NCI-H345 treated with DMSO at 0.1 percent for 48 hours (cell line): ENCODE results near the gene PACS1.
"Not testable (repeated sequence)": the region's sequence is repeated elsewhere in the genome, so short reads cannot be mapped to it uniquely, and the experiment has no call there.

Experiments used
- DNase-seq: peaks from one replicate; lab custom pipeline; 2025; ENCODE audit not compliant: unreplicated experiment; lab: John Stamatoyannopoulos, UW

Gene PACS1

DNA sequence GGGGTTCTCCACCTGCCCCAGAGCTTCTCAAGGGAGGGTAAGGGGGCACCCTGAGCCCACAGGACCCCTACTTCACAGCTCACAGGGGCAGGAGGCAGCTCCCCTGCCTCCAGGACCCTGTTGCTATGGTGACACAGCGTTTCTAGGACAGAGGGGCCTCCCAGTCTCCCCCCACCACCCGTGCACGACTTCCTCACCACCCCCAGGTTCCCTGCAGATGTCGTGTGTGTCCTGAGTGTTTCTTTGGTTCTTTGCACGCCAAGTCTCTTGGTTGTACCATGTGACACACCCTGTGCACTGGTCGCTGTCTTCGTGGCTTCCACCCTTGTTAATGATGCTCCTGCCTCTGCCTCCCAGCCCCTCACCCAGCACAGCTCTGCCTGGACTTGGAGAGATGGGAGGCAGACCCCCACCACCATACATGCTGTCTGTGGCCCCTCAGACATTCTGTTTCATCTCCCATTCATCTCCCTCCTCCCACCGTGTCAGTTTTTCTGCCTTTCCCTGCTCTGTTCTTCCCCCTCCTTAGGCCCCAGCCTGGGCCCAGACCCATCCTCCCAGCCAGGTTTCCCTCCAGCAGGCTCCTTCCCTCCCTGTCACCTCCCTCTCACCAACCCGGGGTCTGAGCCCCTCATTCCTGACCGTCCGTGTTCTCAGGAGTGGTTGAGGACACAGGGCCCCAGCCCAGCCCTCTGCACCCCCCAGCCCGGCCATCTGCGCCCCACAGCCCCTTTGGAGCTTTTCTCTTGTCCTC is 173.9 kb downstream of the PACS1 start:
- DNase-seq = no peak

DNA sequence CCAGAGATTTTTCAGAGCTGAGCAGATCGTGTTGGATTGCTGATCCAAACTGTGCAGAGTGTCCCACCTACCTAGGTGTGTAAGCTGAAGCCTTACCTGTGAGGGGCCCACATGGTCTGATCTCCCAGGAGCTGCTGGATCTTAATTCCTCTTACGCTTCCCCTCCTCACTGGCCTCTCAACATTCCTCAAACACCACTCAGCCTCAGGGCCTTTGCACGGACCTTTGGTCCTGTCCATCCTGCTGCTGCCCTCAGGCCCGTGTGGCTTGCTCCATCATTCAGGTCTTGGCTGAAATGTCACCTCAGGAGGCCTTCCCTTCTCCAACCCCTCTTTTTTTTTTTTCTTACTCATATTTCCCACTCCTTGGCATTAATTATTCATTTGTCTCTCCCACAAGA is 177.2 kb downstream of the PACS1 start:
- no peak for DNase-seq

DNA sequence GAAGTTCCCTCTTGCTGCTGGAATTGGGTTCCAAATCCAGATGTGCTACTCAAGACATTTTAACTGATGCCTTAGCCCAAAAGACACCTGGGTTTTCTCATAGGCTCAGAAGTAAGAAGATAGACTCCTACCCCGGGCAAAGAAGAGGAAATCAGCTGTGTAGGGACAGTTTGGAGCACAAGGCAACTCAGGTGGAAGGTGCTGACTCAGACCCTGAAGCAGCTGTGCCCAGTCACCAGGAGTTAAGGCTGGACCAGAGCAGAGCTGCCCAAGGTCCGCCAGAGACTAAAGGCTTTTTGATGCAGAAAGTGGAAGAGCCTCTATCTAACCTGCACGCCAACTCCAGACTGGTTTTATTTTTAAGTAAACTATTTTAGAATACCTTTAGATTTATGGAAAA is 177.7 kb downstream of the PACS1 start:
- DNase-seq = no peak

DNA sequence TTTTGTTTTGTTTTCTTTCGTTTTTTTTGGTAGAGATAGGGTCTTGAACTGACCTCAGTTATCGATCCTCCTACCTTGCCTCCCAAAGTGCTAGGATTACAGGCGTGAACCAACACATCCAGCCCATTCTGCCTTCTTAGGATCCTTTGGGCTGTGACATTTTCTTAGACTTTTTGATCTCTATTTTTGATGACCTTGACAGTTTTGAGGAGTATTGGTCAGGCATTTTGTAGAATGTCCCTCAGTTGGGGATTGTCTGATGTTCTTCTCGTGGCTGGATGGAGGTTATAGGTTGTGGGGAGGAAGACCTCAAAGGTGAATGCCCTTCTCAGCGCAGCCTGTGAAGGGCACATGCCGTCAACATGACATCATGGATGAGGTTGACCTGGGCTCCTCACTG is 178.8 kb downstream of the PACS1 start:
- DNase-seq = no peak

DNA sequence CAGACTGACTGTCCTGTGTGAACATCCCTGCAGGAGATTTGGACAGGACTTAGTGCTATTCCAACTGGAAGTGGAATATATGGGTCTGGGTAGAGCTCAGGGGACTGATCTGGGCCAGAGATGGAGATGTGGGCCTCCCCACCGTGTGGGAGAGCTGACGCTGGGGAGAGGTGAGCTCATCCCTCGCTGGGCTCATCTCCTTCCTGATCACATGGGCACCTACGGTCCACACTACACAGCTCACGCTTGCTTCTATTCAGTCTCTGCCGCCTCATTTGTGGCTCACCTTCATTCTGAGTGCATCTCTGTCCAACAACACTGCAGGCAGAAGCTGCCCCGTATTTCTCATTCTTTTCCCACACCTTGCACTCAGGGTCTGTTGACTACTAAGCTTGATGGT is 181.7 kb downstream of the PACS1 start:
- DNase-seq = no peak

DNA sequence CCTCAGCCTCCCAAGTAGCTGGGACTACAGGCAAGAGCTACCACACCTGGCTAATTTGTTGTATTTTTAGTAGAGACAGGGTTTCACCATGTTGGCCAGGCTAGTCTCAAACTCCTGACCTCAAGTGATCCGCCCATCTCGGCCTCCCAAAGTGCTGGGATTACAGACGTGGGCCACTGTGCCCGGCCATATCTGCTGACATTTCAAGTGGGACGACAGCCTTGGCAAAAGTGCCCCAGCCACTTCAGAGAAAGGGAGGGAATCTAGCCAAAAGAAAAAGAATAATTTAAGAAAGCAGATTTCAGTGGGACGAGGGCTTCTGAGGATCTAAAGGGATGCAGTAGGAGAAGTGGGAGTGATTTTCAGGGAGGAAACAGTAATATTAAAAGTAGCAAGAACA is 183.0 kb downstream of the PACS1 start:
- DNase-seq = not testable (repeated sequence)

DNA sequence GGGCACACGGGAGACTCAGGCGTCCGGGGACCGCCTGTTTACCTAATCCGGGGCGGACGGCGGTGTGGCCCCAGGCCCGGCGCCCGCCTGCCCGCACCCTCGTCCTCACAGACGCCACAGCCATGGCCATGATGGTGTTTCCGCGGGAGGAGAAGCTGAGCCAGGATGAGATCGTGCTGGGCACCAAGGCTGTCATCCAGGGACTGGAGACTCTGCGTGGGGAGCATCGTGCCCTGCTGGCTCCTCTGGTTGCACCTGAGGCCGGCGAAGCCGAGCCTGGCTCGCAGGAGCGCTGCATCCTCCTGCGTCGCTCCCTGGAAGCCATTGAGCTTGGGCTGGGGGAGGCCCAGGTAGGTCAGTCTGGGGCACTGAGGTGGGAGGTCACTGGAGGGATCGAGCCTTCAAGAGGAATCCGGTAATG is 188.4 kb downstream of the PACS1 start:
- no peak for DNase-seq

DNA sequence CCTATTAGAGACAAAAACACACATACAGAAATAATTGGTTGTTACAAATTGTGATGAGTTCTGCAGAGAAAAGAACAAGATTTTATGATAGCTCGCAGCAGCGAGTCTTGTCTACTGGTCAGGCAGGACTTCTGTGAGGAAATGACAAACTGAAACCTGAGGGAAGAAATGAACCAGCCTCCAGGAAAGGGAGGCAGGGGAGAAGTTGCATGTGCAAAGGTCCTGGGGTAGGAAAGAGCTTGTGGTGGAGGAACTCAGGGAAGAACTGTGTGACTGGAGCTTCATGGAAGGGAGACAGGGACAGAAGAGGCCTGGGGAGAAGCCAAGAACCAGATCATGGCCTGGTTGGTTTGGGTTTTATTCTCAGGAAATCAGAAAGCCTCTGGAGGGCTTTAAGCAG is 189.2 kb downstream of the PACS1 start:
- DNase-seq = no peak

DNA sequence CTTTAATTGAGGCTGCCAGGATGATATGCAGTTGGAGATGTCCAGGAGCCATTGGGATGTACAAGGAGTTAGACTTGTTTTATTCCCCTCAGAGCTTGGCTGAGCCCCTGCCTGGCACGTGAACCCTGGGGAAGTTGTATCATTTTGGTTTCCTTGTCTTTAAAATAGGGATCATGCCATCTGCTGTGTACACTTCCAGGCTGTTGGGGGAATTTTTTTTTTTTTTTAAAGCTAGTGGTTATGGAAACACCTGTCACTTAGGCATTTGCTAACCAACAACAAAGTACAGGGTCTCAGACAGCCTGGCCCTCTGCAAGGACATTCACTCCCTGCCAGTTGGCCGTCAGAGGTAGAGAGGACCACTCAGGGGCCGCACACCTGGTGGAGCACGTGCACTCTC is 189.9 kb downstream of the PACS1 start:
- DNase-seq = no peak

DNA sequence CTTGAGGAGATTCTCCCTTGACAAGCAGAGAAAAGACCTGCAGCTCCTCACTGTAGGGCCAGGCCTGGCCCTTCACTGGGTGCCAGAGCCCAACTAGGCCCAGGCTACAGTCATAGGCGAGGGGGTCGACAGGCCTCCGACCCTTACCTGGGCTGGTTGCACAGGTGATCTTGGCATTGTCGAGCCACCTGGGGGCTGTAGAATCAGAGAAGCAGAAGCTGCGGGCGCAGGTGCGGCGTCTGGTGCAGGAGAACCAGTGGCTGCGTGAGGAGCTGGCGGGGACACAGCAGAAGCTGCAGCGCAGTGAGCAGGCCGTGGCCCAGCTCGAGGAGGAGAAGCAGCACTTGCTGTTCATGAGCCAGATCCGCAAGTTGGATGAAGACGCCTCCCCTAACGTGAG is 191.5 kb downstream of the PACS1 start:
- no peak for DNase-seq

DNA sequence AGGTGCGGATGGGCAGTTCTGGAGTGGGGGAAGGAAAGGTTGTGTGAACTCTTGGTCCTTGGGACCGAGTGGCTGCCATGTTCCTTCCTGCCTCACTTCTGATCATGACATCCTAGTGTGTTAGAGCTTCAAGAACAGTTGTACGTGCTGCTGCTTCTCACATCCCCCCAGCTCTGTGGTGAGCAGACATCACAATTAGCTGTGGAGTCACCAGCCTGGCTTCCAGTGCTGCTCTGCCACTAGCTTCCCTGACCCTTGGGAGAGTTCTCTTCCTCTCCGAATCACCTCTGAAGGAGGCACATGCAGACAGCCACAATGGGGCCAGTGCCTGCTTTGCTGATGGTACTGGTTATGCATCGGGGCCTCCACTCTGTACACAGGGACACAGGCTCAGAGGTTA is 192.1 kb downstream of the PACS1 start:
- DNase-seq = no peak

DNA sequence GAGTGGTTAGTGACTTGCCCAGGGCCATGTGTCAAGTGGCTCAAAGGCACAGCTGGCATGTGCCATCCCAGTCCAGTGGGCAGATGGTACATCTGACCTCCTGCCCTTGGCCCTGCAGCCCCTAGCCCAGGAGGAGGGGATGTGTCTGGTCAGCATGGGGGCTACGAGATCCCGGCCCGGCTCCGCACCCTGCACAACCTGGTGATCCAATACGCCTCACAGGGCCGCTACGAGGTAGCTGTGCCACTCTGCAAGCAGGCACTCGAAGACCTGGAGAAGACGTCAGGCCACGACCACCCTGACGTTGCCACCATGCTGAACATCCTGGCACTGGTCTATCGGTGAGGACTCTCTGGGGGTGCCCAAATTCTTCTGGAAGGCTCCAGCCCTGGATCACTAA is 192.6 kb downstream of the PACS1 start:
- DNase-seq = no peak

DNA sequence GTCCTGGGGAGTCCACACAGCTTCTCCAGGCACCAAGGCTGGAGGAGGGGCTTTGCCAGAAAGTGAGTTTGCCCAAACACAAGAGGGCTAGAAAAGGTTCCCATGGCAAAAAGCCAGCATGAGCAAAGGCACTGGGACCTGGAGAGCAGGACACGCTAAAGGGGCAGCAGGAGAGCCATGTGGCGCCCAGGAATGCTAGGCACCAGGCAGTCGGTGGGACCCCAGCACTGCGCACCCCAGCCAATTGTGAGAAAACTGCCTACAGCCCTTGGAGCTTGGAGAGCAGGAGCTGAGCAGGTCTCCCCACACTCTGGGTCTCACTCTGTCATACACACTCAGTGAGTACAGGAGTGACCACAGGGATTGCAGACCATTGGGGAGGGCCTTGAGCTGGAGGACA is 193.2 kb downstream of the PACS1 start:
- DNase-seq = no peak

DNA sequence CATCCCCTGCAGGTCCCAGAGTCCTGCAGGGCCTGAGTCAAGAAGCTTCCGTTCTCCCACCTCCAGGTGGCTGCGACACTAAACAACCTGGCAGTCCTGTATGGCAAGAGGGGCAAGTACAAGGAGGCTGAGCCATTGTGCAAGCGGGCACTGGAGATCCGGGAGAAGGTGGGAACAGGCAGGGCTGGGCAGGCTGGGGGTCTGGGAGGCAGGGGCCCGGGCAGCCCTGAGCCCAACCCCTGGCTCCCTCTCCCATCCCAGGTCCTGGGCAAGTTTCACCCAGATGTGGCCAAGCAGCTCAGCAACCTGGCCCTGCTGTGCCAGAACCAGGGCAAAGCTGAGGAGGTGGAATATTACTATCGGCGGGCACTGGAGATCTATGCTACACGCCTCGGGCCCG is 193.7 kb downstream of the PACS1 start:
- no peak for DNase-seq

DNA sequence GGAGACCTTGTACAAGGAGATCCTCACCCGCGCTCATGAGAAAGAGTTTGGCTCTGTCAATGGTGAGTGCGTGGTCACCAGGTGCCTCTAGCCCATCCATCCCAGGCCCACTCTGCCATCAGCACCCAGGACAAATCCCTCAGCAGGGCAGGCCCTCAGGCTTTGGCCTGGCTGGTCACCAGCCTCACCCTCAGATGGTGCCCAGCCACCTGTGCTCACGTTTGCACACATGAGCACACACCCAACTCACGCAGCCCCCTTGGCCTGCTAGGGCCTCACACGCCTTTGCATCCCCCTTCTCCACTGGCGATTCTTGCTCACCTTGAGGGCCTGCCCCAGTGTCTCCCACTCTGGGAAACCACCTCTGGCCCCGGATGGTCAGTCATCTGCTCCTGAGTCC is 194.3 kb downstream of the PACS1 start:
- DNase-seq = no peak

DNA sequence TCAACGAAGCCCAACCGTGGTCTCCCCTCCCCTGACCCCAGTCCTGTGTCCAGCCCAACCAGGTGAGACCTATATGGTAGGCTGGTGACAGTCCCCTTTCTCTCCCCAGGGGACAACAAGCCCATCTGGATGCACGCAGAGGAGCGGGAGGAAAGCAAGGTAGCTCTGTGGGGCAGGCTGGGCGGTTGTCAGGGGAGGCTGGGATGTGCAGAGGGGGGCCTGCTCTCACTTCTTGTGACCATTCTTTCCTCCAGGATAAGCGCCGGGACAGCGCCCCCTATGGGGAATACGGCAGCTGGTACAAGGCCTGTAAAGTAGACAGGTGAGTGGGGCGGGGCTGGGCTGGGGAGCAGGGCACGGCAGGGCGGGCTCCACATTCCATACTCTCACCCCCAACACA is 194.8 kb downstream of the PACS1 start:
- no peak for DNase-seq

DNA sequence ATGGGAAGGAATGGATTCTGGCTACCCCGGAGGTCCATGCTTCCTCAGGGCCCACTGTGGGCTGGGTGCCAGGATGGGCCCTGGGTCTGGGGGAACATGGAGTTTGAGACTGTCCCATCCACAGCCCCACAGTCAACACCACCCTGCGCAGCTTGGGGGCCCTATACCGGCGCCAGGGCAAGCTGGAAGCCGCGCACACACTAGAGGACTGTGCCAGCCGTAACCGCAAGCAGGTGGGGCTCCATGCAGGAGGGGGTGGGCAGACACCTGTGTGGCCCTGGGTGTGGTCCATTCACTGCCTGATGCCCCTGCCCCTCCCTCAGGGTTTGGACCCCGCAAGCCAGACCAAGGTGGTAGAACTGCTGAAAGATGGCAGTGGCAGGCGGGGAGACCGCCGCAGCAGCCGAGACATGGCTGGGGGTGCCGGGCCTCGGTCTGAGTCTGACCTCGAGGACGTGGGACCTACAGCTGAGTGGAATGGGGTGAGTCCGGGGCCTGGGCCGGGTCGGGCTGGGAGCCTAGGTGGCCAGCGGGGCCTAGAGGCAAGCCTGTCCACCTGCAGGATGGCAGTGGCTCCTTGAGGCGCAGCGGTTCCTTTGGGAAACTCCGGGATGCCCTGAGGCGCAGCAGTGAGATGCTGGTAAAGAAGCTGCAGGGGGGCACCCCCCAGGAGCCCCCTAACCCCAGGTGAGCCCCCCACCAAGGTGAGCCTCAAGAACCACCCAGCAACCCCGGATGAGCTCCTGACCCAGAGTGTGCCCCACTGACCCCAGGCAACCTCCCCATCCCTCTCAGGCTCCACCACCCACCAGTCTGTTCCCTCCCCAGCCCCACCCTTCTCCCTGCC is 195.7 kb downstream of the PACS1 start:
- no peak for DNase-seq

DNA sequence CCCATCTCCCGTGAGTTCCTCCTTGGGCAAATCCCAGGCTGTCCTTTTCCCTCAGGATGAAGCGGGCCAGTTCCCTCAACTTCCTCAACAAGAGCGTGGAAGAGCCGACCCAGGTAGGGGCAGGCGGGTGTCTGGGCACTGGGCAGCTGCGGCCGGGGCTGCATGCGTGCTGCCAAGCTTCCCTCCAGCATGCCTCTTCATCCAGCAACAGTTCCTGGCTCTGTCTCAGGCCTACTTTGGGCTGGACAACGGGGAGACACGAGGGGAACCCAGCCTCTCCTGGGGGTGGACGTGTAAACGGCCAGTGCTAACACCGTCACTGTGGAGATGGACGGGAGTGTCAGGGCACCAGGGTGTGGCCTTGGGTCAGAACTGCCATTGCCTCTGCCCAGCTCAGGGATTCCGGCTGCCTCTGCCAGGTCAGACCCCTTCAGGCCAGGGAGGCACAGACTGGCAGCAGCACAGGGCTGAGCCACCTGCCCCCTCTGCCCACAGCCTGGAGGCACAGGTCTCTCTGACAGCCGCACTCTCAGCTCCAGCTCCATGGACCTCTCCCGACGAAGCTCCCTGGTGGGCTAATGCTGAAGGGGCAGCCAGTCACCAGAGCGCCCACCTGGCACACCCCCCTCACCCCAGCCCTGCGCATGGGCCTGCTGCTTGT is 196.4 kb downstream of the PACS1 start:
- DNase-seq = no peak

DNA sequence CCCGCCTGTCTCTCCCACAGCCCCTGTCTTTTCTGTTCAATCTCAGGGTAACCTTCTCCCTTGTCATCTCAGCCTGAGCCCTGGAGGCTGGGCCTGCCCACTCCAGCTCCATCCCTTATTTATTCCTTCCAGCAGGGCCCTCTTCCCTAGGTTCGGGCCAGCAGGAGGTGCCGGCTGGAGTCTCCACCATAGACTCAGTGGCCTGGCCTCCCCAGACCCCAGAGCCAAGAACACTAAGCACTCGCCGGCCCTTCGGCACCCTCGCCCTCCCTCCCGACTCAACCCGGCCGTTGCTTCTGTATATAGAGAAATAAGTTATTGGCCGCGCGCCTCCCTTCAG is 196.9 kb downstream of the PACS1 start:
- no peak for DNase-seq

DNA sequence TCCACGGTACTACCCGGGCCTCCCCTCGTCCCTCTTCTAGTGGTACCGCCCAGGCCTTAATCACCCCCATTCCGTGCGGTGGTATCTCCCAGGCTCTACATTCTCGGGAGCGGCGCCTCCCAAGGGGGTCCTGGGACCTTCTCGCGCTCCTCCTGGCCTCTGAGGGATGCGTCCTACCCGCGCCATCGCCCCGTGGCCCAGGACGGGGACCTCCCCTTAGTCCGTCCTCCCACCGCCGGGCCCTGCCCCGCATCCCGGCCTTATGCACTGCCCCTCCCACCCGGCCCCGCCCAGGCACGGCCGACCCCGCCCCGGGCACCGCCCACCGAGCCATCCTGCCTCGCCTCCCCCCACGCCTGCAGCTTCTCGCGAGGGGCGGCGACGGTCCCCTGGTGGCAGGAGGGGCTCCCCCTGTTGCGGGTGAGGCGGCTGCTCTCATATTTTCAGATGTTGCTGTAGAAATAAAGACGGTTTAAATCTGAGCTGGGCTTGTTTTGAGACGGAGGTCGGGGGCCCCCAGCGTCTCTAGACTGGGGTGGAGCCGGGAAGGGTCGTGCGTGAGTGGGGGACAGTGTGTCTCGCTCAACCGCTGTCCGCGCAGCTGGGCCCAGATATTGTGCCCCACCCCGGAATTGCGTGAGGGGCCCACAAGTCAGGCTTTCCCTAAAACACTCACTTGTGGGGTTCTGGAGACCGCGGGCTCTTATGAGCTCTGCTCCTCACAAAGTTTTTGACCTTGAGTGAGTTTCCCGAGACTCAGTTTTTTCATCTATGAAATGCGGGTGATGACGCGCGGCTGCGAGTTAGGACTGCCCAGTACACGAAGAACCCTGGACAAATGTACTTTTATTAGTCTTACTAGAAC is 197.5 kb downstream of the PACS1 start:
- peak; percentile 42 for DNase-seq

DNA sequence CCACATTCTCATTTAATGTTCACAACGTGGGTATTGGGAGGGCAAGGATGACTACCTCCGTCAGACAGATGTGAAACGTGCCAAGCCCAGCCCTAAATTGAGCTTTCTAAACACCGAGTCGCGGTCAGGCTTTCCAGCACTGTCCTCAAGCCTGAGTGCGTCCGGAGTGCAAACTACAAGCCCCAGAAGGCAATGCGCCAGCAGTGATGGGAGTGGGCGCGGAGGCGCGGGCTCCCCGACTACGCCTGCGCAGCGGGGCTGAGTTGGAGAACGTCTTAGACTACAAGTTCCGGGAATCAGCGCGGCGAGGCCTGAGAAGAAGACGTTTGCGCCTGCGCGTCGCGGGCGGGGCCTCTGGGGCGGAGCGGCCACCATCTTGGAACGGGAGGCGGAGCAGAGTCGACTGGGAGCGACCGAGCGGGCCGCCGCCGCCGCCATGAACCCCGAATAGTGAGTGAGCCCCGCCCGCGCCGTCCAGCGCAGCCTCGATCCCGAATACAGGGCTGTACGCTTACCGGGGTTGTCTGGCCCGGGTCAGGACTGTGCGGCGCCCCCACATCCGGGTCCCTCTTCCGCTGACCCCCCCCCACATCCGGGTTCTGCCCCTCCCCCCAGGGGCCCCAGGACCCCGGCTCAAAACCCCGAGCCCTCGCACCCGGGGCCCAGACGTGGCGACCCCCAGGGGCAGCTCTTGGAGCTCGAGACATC is 198.3 kb downstream of the PACS1 start, which contains the start of gene RAB1B:
Gene RAB1B (plus strand): TSS at position 396 of the 708 bp plus-strand sequence. CDS start 41 bp downstream, at position 437.
- peak; percentile 97 for DNase-seq
